Measurements from ENCODE around the gene TMEM200A. TPM values are rescaled to one million over a fixed set of nuclear protein-coding genes. Genes with fewer than 3 reads are reported as not detected.
A peak's percentile ranks its signal among the peaks of the same experiment; 100 is the strongest.

The TMEM200A gene
- total RNA-seq, 2 donors from 2014 or later, result 0.16 to 0.35 TPM

GRCh38 chr6:130396722-130397121 lies 30.9 kb downstream of the TMEM200A start:
- Mint-ChIP-seq H3K27ac (no peak overlapping the region), H3K9me3 (peaks cover 6 to 9% of the 10 kb centered on the region in 2 donors), H3K36me3 (no peaks in the 10 kb centered on the region)
- ATAC-seq (no peak), DNase-seq (ENCODE audit: low spot score in 2 of 2) (no peak)

- ATAC-seq (no peak), DNase-seq (ENCODE audit: low spot score in 2 of 2) (no peak)
- H3K27ac Mint-ChIP-seq, result no peak overlapping the region
- H3K9me3 Mint-ChIP-seq, result peaks cover 3% of the 10 kb centered on the region in 2 donors
- H3K36me3 Mint-ChIP-seq, result no peaks in the 10 kb centered on the region
Observed at GRCh38 chr6:130405549-130405948, 39.7 kb downstream of the TMEM200A start.

GRCh38 chr6:130407032-130407431 lies 41.2 kb downstream of the TMEM200A start:
- H3K36me3 Mint-ChIP-seq, result no peaks in the 10 kb centered on the region
- DNase-seq (ENCODE audit: low spot score in 2 of 2) (no peak), ATAC-seq (no peak)
- H3K27ac Mint-ChIP-seq, result no peak overlapping the region
- H3K9me3 Mint-ChIP-seq, result peaks cover 0 to 3% of the 10 kb centered on the region in 2 donors

GRCh38 chr6:130409418-130410100 lies 43.7 kb downstream of the TMEM200A start:
- Mint-ChIP-seq H3K36me3 (peaks cover 0 to 5% of the 10 kb centered on the region in 2 donors), H3K27ac (no peak overlapping the region), H3K9me3 (peaks cover 0 to 9% of the 10 kb centered on the region in 2 donors)
- DNase-seq (ENCODE audit: low spot score in 2 of 2), result no peak
- ATAC-seq, result no peak

- Mint-ChIP-seq H3K27ac (no peak overlapping the region), H3K36me3 (peaks cover 0 to 5% of the 10 kb centered on the region in 2 donors), H3K9me3 (peaks cover 0 to 6% of the 10 kb centered on the region in 2 donors)
- ATAC-seq, result no peak
- DNase-seq (ENCODE audit: low spot score in 2 of 2), result no peak
Observed at GRCh38 chr6:130411481-130411880, 45.7 kb downstream of the TMEM200A start.

GRCh38 chr6:130412556-130413290 lies 46.9 kb downstream of the TMEM200A start:
- H3K9me3 Mint-ChIP-seq, result peaks cover 0 to 6% of the 10 kb centered on the region in 2 donors
- no peak for ATAC-seq
- no peak for DNase-seq (ENCODE audit: low spot score in 2 of 2)
- no peak overlapping the region for H3K27ac Mint-ChIP-seq
- peaks cover 0 to 5% of the 10 kb centered on the region in 2 donors for H3K36me3 Mint-ChIP-seq

- DNase-seq (ENCODE audit: low spot score in 2 of 2) (no peak), ATAC-seq (peak in 1 of 2 donors; percentile 44)
- H3K9me3 Mint-ChIP-seq, result peaks cover 0 to 6% of the 10 kb centered on the region in 2 donors
- no peak overlapping the region for H3K27ac Mint-ChIP-seq
- H3K36me3 Mint-ChIP-seq, result no peaks in the 10 kb centered on the region
Observed at GRCh38 chr6:130417951-130418350, 52.1 kb downstream of the TMEM200A start.

- Mint-ChIP-seq H3K36me3 (no peaks in the 10 kb centered on the region), H3K27ac (no peak overlapping the region), H3K9me3 (no peaks in the 10 kb centered on the region)
- DNase-seq (ENCODE audit: low spot score in 2 of 2), result no peak
- ATAC-seq, result no peak
Observed at GRCh38 chr6:130420911-130421310, 55.1 kb downstream of the TMEM200A start.

GRCh38 chr6:130421585-130421984 lies 55.8 kb downstream of the TMEM200A start:
- ATAC-seq (no peak), DNase-seq (ENCODE audit: low spot score in 2 of 2) (no peak)
- H3K9me3 Mint-ChIP-seq, result no peaks in the 10 kb centered on the region
- no peaks in the 10 kb centered on the region for H3K36me3 Mint-ChIP-seq
- H3K27ac Mint-ChIP-seq, result no peak overlapping the region

- DNase-seq (ENCODE audit: low spot score in 2 of 2) (no peak), ATAC-seq (no peak)
- H3K9me3 Mint-ChIP-seq, result no peaks in the 10 kb centered on the region
- no peak overlapping the region for H3K27ac Mint-ChIP-seq
- no peaks in the 10 kb centered on the region for H3K36me3 Mint-ChIP-seq
Observed at GRCh38 chr6:130423044-130423443, 57.2 kb downstream of the TMEM200A start.

GRCh38 chr6:130424710-130425109 lies 58.9 kb downstream of the TMEM200A start:
- Mint-ChIP-seq H3K36me3 (no peaks in the 10 kb centered on the region), H3K9me3 (no peaks in the 10 kb centered on the region), H3K27ac (no peak overlapping the region)
- DNase-seq (ENCODE audit: low spot score in 2 of 2), result no peak
- ATAC-seq, result no peak

- Mint-ChIP-seq H3K36me3 (no peaks in the 10 kb centered on the region), H3K27ac (no peak overlapping the region), H3K9me3 (no peaks in the 10 kb centered on the region)
- no peak for DNase-seq (ENCODE audit: low spot score in 2 of 2)
- ATAC-seq, result no peak
Observed at GRCh38 chr6:130425537-130425936, 59.7 kb downstream of the TMEM200A start.

GRCh38 chr6:130426066-130426721 lies 60.4 kb downstream of the TMEM200A start:
- no peaks in the 10 kb centered on the region for H3K36me3 Mint-ChIP-seq
- ATAC-seq (no peak), DNase-seq (ENCODE audit: low spot score in 2 of 2) (no peak)
- no peaks in the 10 kb centered on the region for H3K9me3 Mint-ChIP-seq
- no peak overlapping the region for H3K27ac Mint-ChIP-seq

- H3K36me3 Mint-ChIP-seq, result no peaks in the 10 kb centered on the region
- ATAC-seq (no peak), DNase-seq (ENCODE audit: low spot score in 2 of 2) (no peak)
- H3K27ac Mint-ChIP-seq, result no peak overlapping the region
- no peaks in the 10 kb centered on the region for H3K9me3 Mint-ChIP-seq
Observed at GRCh38 chr6:130431346-130431852, 65.6 kb downstream of the TMEM200A start.

- no peaks in the 10 kb centered on the region for H3K9me3 Mint-ChIP-seq
- no peak for ATAC-seq
- no peaks in the 10 kb centered on the region for H3K36me3 Mint-ChIP-seq
- no peak for DNase-seq (ENCODE audit: low spot score in 2 of 2)
- H3K27ac Mint-ChIP-seq, result no peak overlapping the region
Observed at GRCh38 chr6:130432838-130433237, 67.0 kb downstream of the TMEM200A start.

GRCh38 chr6:130434174-130434873 lies 68.5 kb downstream of the TMEM200A start:
- Mint-ChIP-seq H3K9me3 (no peaks in the 10 kb centered on the region), H3K36me3 (peaks cover 0 to 1% of the 10 kb centered on the region in 2 donors), H3K27ac (no peak overlapping the region)
- DNase-seq (ENCODE audit: low spot score in 2 of 2), result no peak
- no peak for ATAC-seq

GRCh38 chr6:130435181-130435580 lies 69.4 kb downstream of the TMEM200A start:
- DNase-seq (ENCODE audit: low spot score in 2 of 2) (no peak), ATAC-seq (no peak)
- Mint-ChIP-seq H3K27ac (no peak overlapping the region), H3K9me3 (no peaks in the 10 kb centered on the region), H3K36me3 (peaks cover 0 to 6% of the 10 kb centered on the region in 2 donors)
